Umbilical cord (tissue), 2 donors: ENCODE data around the gene HOATZ. TPM values are rescaled to one million over a fixed set of nuclear protein-coding genes. Genes with fewer than 3 reads are reported as not detected.

Experiments
- DNase-seq: peaks from one replicate; pipeline ENCODE4 v3.0.0-alpha.2; 2015; ENCODE audit warnings: low spot score
- total RNA-seq: library from RNA; depleted of rRNA; stranded (reverse); fragments of >200 nt; gene quantifications from one replicate; pipeline ENCODE4 v1.2.3, GENCODE V29; 2014; ENCODE audit warnings: low replicate concordance; ENCODE audit not compliant: insufficient read depth

Gene HOATZ
- 0.72 TPM for total RNA-seq

DNA sequence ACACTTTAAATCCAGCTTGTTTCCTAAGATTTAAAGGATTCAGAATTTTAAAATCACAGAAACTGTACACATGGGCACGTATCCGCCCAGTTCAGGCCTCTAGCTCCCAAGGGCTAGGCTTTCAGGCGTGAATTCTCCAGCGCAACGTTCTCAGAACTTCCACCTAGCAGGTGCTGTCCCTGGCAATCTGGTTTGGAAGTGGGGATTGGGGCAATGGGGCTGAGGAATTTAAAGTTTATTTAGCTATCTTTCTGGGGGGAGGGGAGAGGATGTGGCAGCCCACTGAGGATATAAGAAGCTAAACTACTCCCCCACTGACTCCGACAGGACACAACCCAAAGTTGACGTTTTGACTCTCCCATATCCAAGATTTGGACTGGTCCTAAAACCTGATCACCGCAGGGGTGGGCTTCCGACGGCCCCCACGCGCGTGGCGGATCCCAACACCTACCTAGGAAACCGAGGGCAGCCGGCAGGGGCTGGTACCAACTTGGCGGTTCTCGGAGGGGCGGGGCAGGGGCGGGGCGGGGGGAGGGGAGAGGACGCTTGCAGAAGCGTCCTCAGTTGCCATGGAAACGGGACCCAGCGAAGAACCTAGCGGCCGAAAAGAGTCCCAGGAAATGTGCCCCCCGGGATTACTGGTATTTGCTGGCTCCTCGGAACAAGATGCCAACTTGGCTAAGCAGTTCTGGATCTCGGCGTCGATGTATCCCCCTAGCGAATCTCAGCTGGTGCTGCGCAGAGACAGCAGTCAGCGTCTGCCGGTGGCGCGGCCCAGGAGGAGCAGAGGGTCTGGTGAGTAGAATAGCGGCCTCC is at the start of gene HOATZ:
TSS of gene HOATZ (plus strand) at position 563 of the 816 bp plus-strand sequence. CDS start at position 570, 7 bp downstream.
- peak; percentile 8 for DNase-seq

DNA sequence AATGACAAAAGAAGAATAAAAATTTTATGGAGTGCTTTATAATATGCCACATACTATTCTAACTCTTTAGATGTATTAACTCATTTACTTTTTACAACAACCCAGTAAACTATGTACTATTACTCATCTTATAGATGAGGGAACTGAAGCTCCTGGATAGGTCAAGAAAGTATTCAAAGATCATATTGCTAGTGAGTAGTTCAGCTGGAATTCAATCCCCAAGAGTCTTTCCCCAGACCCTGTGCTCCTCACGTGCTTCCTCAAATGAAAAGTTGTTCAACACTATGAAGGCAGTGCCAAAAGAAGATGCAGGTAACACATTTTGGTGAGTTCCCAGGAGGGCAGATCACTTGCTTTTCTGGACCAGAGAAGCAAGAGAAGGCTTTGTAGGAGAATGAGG is 49.2 kb upstream of the HOATZ start:
- DNase-seq, result no peak

DNA sequence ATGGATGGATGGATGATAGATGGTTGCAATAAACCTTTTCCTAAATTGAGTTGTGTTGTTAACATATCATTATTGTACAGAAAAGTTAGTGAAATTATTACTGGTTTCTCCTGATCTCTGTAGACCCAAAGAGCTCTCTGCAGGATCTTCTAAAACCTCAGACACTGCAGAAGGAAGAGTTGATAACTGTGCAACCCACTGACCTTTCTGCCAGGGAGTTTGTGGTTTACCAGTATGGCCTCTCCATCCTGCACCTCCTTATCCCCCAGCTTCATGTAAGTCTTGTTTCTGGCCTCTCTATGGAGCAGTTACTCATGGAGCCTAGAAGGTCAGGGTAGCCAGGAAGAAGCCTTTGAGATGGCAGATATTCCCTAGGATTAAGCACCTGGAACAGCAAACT is 48.0 kb upstream of the HOATZ start:
- DNase-seq, result no peak

DNA sequence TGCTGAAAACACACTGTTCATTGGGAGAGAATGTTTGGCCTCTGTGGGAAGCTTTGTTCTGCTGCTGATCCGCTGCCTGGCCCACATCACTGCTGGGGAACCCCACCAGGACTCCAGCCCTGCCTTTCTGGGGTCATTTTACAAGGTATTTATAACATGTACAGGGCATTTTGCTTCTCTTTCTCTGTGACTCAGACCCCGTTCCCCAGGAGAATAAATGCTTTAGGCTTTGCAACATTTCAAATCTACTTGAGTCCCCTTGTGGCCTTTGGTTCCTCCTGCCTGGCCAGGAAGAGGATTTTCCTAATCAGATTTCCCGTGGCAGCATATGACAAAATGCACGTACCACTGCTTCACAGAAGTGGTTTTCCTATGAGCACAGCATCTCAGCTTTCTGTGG is 45.4 kb upstream of the HOATZ start:
- DNase-seq, result peak; percentile 57

DNA sequence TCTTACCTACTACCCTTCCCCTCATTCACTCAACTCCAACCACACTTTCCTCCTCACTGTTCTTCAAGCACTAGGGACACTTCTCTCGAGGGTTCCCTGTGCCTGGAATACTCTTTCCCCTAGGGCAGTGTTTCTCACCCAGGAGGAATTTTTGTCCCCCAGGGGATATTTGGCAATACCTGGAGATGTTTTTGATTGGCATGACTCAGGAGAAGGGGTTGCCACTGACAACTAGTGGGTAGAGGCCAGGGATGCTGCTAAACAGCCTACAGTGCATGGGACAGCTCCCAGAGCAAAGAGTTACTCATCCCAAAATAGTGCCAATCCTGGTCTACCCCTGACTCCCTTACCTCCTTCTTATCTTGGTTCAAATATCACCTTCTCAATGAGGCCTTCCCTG is 42.4 kb upstream of the HOATZ start:
- DNase-seq, result no peak

DNA sequence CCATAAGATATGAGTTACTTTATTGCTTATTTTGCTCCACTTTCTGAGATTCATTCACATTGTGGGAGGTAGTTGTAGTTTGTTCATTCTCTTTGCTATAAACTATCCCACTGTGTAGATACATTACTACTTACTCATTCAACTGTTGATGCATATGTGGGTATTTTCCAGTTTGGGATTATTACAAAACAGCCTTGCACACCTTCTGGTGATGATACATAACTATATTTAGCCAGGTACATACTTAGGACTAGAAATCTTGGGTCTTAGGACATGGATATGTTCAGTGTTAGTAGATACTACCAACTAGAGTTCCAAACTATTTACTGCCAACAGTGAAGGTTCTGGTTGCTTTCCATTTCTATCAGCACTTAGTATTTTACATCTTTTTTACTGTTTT is 40.1 kb upstream of the HOATZ start:
- no peak for DNase-seq

DNA sequence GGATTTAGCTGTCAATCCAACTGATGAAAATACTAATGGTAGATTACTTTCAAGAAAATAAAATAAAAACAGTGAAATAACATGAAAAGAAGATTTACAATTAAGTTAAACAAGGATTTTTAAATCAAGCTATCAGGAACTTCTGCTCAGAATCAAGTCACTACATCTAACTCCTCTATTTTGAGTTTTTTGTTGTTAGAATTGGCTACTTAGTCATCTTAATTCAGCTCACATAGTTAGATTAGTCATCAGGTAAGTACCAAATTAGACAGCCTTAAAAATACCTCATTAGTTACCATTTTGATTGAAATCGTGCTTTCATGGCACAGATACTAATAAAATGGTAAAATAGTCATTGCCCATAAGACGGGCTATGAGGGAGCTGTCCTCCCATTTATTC is 38.2 kb upstream of the HOATZ start:
- no peak for DNase-seq

DNA sequence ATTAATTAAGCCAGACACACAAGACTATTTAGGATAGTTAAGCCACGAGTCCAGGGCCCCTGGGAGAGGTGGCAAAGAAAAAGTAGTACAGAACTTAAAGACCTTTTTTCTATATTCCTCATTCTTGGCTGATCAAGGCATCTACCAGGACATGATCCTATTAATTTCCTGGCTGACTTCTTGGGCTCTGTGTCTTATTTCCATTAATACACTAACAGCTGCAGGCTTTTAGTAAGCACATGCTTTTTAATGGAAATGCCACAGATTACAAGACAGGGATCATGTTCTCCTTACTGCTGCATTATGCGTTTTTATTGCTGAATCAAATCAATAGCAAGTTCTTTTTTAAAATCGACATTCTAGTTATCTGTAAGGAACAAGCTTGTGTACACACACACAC is 37.6 kb upstream of the HOATZ start:
- no peak for DNase-seq

DNA sequence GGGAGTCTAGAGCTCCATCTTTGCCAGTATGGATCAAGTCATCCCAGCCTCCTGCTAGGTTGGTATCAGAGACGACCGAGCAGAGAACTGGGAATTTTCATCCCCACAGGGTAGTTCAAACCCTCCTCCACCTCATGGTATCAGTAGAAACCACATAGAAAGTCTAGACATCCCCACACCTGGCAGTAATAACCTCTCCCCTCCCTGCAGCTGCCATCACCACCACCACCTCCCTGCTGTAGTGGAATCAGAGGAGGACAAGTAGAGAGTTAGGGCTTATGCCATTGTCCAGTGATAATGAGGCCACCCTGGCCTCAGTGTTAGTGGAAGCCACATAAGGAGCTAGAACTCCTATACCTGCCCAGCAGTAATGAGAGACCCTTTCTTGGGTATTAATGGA is 36.7 kb upstream of the HOATZ start:
- DNase-seq, result no peak

DNA sequence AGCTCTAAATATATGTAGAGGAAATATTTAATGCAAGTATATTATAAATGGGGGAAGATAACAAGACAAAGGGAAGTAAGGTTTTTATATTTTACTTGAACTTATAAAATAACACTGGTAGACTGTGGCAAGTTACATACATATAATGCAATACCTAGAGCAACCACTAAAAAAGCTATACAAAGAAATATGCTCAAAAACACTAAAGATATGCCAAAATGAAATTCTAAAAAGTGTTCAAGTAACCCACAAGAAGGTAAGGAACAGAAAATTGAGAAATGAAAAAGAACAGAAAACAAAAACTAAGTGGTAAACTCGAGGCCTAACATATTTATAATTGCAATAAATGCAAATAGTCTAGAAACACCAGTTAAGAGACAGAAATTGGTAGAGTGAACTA is 34.9 kb upstream of the HOATZ start:
- DNase-seq, result no peak

DNA sequence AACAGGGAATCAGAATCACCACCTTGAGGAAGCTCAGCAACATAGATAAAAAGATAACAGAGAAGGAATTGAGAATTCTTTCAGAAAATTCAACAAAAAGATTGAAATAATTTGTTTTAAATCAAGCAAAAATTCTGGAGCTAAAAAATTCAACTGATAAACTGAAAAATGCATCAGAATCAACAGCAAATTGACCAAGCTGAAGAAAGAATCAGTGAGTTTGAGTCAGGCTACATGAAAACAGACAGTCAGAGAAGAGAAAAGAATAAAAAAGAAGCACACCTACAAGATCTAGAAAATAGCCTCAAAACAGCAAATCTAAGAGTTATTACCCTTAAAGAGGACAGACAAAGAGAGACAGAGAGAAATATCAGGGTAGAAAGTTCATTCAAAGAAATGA is 31.1 kb upstream of the HOATZ start:
- no peak for DNase-seq

DNA sequence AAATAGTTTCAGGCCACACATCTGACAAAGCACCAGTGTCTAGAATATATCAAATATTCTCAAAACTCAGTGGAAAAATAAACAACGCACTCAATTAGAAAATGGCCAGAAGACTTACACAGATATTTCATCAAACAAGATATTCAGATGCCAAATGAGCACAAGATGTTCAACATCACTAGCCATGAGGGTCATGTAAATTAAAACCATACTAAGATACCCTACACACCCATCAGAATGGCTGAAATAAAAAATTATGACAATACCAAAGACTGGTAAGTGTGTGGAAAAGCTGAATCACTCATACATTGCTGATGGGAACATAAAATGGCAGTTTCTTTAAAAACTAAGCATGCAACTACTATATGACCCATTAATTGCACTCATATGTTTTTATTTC is 24.1 kb upstream of the HOATZ start:
- DNase-seq, result no peak

DNA sequence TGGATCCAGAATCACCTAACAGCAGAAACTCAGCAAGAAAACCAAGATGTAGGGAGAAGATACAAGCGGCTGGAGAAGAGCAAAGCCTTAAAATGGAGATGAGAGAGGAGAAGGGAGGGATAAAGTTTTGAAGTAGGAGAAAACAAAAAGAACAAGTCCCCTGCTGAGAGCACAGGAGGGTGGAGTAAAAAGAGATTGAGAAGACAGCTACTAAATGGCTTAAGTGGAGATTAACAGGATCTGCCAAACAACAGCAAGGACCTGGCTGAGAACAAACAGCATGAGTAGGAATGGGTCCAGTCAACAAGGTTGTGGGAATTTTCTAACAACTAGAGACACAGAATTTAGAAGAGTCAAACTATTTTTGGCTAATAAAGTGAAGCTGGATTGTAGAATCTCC is 20.5 kb upstream of the HOATZ start:
- no peak for DNase-seq

DNA sequence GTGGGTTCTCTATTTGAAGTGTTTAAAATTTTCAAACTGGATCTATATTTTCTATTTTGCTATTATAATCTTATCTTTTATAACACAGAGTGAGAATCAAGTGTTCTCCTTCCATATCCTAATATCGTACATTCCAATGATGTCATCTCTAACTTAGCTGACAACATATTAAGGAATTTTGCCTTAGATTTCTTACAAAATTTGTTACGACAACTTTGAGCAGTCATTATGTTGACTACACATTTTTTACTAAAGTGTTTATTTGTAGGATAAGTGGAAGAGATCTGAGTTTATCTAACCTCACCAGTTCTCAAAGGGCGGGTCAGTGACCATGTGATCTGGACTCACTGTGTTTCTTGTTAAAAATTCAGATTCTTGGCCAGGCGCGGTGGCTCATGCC is 15.1 kb upstream of the HOATZ start:
- DNase-seq, result no peak

DNA sequence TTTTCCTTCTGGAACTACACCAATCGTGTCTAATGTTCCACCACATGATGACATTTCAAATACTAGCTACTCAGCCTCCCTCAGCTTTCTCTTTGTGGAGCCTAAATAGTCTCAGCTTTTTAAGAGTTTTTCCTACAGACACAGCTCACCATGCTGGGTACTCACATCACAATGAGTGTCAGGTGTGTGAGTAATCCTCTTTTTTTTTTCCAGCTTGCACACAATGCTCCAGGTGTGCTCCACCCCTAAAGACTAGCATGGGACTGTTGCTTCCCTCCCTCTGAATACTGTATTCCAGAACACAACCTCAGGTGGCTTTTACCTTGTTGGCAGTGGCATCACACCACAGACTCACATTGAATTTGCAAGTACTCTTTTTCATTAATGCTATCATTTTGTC is 14.1 kb upstream of the HOATZ start:
- no peak for DNase-seq

DNA sequence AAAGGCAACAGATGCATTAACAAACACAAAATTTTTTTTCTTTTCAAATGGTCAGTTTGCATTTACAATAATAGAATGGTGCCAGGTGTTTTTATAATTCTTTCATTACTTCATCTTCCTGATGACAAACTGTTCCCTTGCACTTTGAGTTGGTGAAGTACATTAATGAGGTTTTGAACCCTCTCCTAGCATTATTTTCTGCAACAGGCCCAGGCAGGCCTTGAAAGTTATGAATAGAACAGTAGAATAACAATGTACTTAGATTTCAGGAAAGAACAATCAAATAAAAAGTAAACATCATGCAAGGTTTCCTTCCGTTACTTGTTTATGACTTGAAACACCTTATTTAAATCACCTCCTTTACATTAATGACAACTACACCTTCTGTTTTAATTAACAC is 12.0 kb upstream of the HOATZ start:
- no peak for DNase-seq

DNA sequence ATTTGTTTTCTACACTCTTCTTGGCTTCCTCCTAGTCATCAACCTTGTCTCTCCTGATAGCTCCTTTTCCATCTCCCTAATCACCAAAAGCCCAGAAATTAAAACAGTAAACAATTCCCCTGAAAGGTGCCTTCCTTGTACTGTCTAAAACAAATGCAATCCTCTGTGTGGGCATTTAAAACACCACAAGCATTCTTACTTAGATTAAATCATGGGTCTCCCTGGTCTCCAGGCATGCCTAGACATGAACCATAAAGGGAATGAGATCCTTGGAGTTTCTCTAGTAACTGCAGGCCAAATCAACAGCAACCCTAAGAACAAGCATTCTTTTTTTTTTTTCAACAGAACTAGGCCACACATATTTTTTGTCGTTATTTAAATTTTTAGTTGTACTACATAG is 4.3 kb upstream of the HOATZ start:
- peak; percentile 49 for DNase-seq

DNA sequence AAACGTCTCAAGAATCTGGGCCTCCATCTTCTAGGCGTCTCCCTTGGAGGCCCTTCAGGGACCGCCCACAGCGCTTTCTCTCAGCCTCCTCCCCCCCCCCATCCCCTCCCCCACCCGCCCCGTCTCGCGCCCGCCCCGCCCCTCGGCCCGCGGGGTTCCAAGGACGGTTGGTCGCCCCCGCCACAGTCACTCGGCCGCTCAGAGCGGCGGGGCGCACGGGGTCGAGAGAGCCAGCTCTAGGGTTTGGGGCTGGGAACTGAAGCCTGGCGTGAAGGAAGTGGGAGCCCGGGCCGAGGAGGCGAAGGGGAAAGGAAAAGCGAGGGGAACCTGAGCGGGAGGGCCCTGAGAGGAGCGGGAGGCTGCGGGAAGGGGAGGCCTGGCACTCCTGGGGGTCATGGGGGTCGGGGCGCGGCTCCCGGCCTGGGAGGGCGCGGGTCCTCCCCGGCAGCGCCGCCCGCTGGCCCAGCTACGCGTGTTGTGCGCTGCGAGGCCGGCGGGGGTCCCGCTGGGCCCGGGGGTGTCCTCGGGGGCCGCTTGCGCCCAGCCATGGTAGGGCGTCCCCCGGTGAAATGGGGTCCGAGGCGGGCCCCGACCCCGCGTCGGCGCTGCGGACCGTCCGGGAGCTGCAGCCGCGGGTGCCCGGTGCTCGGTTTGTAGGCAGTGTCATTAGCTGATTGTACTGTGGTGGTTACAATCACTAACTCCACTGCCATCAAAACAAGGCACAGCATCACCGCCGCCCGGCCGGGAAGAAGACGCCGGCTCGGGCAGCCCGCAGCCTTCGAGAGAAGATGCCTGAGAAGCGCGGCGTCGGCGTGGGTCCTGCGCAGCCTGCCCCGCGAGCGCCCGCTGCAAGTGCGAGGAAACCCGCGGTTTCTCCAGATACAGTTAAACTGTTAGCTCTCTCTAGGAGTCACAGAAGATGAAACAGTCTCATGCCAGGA is 2.0 kb upstream of the HOATZ start, which contains the start of gene BTG4:
TSS of gene BTG4 (minus strand) at position 91 of the 944 bp plus-strand sequence. CDS start 13,610 bp downstream, outside the sequence.
- peak; percentile 14 for DNase-seq

DNA sequence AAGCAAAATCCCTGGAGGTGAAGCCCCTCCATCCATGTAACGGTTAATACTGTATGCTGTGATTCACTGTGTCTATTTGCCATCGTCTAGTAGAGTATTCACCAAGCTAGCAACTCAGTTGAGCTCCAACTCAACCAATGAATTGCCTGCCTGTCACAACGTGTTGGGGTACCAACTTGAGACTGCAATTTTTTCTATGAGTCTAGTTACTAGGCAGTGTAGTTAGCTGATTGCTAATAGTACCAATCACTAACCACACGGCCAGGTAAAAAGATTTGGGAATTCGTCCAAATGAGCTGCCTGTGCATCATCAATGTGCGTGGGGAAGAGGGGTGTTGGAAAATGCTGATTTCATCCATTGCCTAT is 1.4 kb upstream of the HOATZ start:
- DNase-seq, result no peak

DNA sequence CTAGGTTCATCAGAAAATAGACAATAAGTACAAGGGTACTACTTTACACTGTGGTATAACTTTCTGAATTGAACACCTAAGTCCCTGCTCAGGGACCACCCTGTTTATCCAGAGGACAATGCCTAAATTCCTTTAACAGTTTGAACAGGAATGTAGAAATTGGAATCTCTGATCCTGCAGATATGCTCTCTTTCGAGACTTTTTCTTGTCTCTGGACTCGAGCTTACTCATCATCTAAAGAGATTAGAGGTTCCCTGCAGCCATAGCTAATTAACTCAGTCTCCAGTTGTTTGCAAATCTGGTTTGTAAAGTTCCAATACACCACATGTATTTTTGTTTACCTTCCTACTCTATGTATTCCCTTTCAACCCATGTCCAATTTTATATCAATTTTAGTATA is 1.0 kb downstream of the HOATZ start:
- no peak for DNase-seq

DNA sequence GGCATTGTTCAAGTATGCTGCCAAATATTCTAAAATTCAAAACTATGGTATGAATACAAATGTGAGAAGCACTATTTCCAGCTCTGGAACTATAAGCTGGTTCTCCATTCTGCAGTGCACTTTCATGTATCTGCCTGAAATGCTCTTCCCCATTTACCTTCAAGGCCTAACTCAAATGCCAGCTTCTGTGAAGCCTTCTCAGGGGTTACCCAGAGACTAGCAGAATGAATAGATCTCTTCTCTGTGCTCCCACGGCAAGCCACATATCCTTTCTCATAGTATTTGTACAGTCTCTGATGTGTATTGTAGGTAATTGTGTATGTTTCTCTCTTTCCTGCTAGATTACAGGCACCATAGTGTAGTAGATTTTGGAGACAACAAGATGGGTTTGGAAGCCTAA is 4.1 kb downstream of the HOATZ start:
- DNase-seq, result no peak

DNA sequence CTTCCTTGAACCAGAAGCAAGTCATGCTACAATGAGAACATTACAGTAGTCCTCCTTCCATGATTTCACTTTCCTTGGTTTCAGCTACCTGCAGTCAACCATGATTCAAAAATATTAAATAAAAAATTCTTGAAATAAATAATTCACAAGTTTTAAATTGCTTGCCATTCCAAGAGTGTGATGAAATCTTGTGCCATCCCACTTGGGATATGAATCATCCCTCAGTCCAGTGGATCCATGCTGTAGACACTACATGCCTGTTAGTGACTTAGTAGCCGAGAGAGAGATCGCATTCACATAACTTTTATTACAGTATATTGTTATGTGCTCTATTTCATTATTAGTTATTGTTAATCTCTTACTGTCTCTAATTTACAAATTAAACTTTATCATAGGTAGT is 6.0 kb downstream of the HOATZ start:
- DNase-seq, result no peak

DNA sequence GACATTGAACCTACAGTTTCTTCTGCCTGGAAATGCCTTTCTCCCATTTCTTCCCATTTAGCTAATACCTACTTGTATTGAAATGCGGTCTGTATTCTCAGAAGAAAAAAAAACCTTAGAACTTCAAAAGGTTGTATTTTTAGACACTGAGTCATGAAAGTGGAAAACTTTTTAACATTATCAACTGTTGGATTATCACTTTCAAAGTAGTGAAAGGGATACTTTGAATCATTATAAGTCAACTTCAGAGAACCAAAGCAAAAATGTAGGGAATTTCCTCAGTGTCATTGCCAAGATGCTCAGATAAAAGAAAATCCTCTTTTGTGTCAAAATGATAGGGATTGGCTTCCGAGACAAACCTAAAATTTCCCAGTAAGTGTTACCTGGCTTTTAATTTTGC is 6.6 kb downstream of the HOATZ start:
- peak; percentile 32 for DNase-seq
